Tibial nerve (tissue), 4 donors: Measurements from ENCODE around the gene ANXA5.

Source experiments
- CTCF ChIP-seq, 5 experiments: fragments of 200-600 bp in 3 of 5; fragments of 450-650 bp in 2 of 5; sonication (generic) in 3 of 5; IDR thresholded peaks; one replicate each; pipeline ENCODE4 v1.5.1; 2016 to 2019; ENCODE audit warnings: antibody characterized with exemption in 5 of 5, mild to moderate bottlenecking in 3 of 5, moderate library complexity in 2 of 5
- EP300 ChIP-seq, 2 donors: sonication (generic); formaldehyde crosslinking; IDR thresholded peaks; one replicate each; pipeline ENCODE4 v1.6.1; 2017; ENCODE audit warnings: antibody characterized with exemption in 2 of 2, mild to moderate bottlenecking in 1 of 2
- POLR2A ChIP-seq, 2 donors: fragments of 450-650 bp; IDR thresholded peaks; one replicate each; pipeline ENCODE4 v1.6.1; 2017; ENCODE audit warnings: antibody characterized with exemption in 2 of 2, mild to moderate bottlenecking in 2 of 2, moderate library complexity in 2 of 2

- TF ChIP-seq CTCF (IDR thresholded peaks at IDR 0.05) (no peak), POLR2A (IDR thresholded peaks at IDR 0.05) (no peak), EP300 (IDR thresholded peaks at IDR 0.05) (no peak)
Measured at GRCh38 chr4:121712001-121712651, 15.3 kb upstream of the ANXA5 start.
